ENCODE measurements around the gene CEACAM3.
A peak's percentile ranks its signal among the peaks of the same experiment; 100 is the strongest.

The CEACAM3 gene

GRCh38 chr19:41853768-41854167 lies 57.4 kb downstream of the CEACAM3 start:
- DNase-seq (ENCODE audit: low read depth), result no peak
- H3K4me3 ChIP-seq (ENCODE audit: low read depth, low read length), result no peak overlapping the region
- no peak for TF ChIP-seq CTCF (IDR thresholded peaks at IDR 0.05; ENCODE audit: low read depth, low read length, missing control alignments)
- in situ Hi-C loops (cut with HindIII; ENCODE audit: low sequenced_read_pairs), result no loop called here

- no peak for TF ChIP-seq CTCF (IDR thresholded peaks at IDR 0.05; ENCODE audit: low read depth, low read length, missing control alignments)
- H3K4me3 ChIP-seq (ENCODE audit: low read depth, low read length), result peak overlapping the region; percentile 98
- DNase-seq (ENCODE audit: low read depth), result no peak
- in situ Hi-C loops (cut with HindIII; ENCODE audit: low sequenced_read_pairs), result no loop called here
Measured at GRCh38 chr19:41859213-41859617, 62.8 kb downstream of the CEACAM3 start.

- in situ Hi-C loops (cut with HindIII; ENCODE audit: low sequenced_read_pairs), result no loop called here
- peak; percentile 63 for TF ChIP-seq CTCF (IDR thresholded peaks at IDR 0.05; ENCODE audit: low read depth, low read length, missing control alignments)
- peak; percentile 95 for DNase-seq (ENCODE audit: low read depth)
- H3K4me3 ChIP-seq (ENCODE audit: low read depth, low read length), result peak within 1 kb of the TSS; percentile 98
Measured at GRCh38 chr19:41859618-41860418, 63.4 kb downstream of the CEACAM3 start, which contains the start of gene RPS19. RPS19 (plus strand) TSS chr19:41860255; CDS start chr19:41860775, 520 bp downstream.

- DNase-seq (ENCODE audit: low read depth), result no peak
- in situ Hi-C loops (cut with HindIII; ENCODE audit: low sequenced_read_pairs), result no loop called here
- H3K4me3 ChIP-seq (ENCODE audit: low read depth, low read length), result peak overlapping the region; percentile 98
- TF ChIP-seq CTCF (IDR thresholded peaks at IDR 0.05; ENCODE audit: low read depth, low read length, missing control alignments), result no peak
Measured at GRCh38 chr19:41860419-41861115, 64.2 kb downstream of the CEACAM3 start.
